ENCODE data around the gene CMIP. TPM values are rescaled to one million over a fixed set of nuclear protein-coding genes. Genes with fewer than 3 reads are reported as not detected.

CMIP gene
- total RNA-seq, 4 donors from 2014 or later = 17.1 to 60.5 (median 39.7) TPM

- Histone ChIP-seq H3K27me3 (no peaks in the 10 kb centered on the region), H3K36me3 (peaks cover 0 to 49% (median 5%) of the 10 kb centered on the region in 3 donors), H3K9me3 (no peaks in the 10 kb centered on the region), H3K4me3 (peak overlapping the region in 3 of 4 donors; percentile 2 to 58 (median 30)), H3K27ac (peak overlapping the region; percentile 51 to 87 (median 74)), H3K4me1 (peaks cover 33 to 94% (median 58%) of the 10 kb centered on the region in 3 donors)
- TF ChIP-seq CTCF (IDR thresholded peaks at IDR 0.05) (no peak), POLR2A (IDR thresholded peaks at IDR 0.05) (no peak)
- no peak for DNase-seq
- 36 to 45% methylated on average over 15 to 21 of the region's 26 CpGs for WGBS, 2 donors
- intact Hi-C loops (cut with DNase I) = loop anchor here (5.0 kb wide), 1 partner anchor 163 kb away; no protein-coding TSS in a partner anchor
Measured at GRCh38 chr16:81610144-81610842, 165.7 kb downstream of the CMIP start.

- H3K36me3 ChIP-seq = peaks cover 0 to 49% (median 5%) of the 10 kb centered on the region in 3 donors
- H3K27ac ChIP-seq = peak overlapping the region; percentile 51 to 87 (median 74)
- H3K27me3 ChIP-seq = no peaks in the 10 kb centered on the region
- intact Hi-C loops (cut with DNase I) = loop anchor here (5.0 kb wide), 1 partner anchor 164 kb away; no protein-coding TSS in a partner anchor
- peaks cover 33 to 92% (median 56%) of the 10 kb centered on the region in 3 donors for H3K4me1 ChIP-seq
- DNase-seq = no peak
- peak overlapping the region in 2 of 4 donors; percentile 30 to 58 for H3K4me3 ChIP-seq
- 71 to 86% methylated on average over 5 to 10 of the region's 10 CpGs for WGBS, 2 donors
- H3K9me3 ChIP-seq = no peaks in the 10 kb centered on the region
- TF ChIP-seq CTCF (IDR thresholded peaks at IDR 0.05) (no peak), POLR2A (IDR thresholded peaks at IDR 0.05) (no peak)
Measured at GRCh38 chr16:81610936-81611335, 166.3 kb downstream of the CMIP start.

- Histone ChIP-seq H3K27ac (peak overlapping the region; percentile 1 to 87 (median 74)), H3K36me3 (peaks cover 0 to 53% (median 5%) of the 10 kb centered on the region in 3 donors), H3K9me3 (no peaks in the 10 kb centered on the region), H3K4me1 (peaks cover 34 to 92% (median 63%) of the 10 kb centered on the region in 3 donors), H3K27me3 (no peaks in the 10 kb centered on the region), H3K4me3 (peak overlapping the region in 1 of 4 donors; percentile 58)
- TF ChIP-seq CTCF (IDR thresholded peaks at IDR 0.05) = no peak
- TF ChIP-seq POLR2A (IDR thresholded peaks at IDR 0.05) = no peak
- 73 to 79% methylated on average over 6 of the region's 6 CpGs for WGBS, 2 donors
- DNase-seq = no peak
- intact Hi-C loops (cut with DNase I) = loop anchor here (5.0 kb wide), 1 partner anchor 164 kb away; no protein-coding TSS in a partner anchor
Measured at GRCh38 chr16:81611721-81612120, 167.1 kb downstream of the CMIP start.

- H3K4me1 ChIP-seq = peaks cover 39 to 92% (median 71%) of the 10 kb centered on the region in 3 donors
- H3K9me3 ChIP-seq = no peaks in the 10 kb centered on the region
- 36 to 37% methylated on average over 8 to 17 of the region's 17 CpGs for WGBS, 2 donors
- peak overlapping the region in 1 of 4 donors; percentile 38 for H3K4me3 ChIP-seq
- DNase-seq = no peak
- peak overlapping the region; percentile 8 to 87 (median 74) for H3K27ac ChIP-seq
- no peak for TF ChIP-seq POLR2A (IDR thresholded peaks at IDR 0.05)
- TF ChIP-seq CTCF (IDR thresholded peaks at IDR 0.05) = no peak
- H3K27me3 ChIP-seq = no peaks in the 10 kb centered on the region
- peaks cover 0 to 56% (median 5%) of the 10 kb centered on the region in 3 donors for H3K36me3 ChIP-seq
- intact Hi-C loops (cut with DNase I) = loop anchor here (5.0 kb wide), 1 partner anchor 165 kb away; no protein-coding TSS in a partner anchor
Measured at GRCh38 chr16:81612351-81613163, 167.9 kb downstream of the CMIP start.

Data from esophagus squamous epithelium (tissue), 5 donors.